OCI-LY1 (cell line): ENCODE measurements around the gene CLASRP.

ENCODE experiments used
- EZH2 ChIP-seq: fragments of 200-600 bp; sonication (generic), shearing (Covaris generic); IDR thresholded peaks from 2 replicates; pipeline ENCODE4 v1.8.0; 2017; ENCODE audit warnings: borderline replicate concordance, mixed run types, mild to moderate bottlenecking, antibody characterized with exemption, low read length, moderate library complexity, mixed read lengths
- TF ChIP-seq, protein P1 (sequence below): fragments of 200-600 bp; sonication (generic), shearing (Covaris generic); IDR thresholded peaks from 2 replicates; pipeline ENCODE4 v1.5.1; 2017; ENCODE audit warnings: mild to moderate bottlenecking, antibody characterized with exemption, low read length, moderate library complexity, mixed read lengths

DNA sequence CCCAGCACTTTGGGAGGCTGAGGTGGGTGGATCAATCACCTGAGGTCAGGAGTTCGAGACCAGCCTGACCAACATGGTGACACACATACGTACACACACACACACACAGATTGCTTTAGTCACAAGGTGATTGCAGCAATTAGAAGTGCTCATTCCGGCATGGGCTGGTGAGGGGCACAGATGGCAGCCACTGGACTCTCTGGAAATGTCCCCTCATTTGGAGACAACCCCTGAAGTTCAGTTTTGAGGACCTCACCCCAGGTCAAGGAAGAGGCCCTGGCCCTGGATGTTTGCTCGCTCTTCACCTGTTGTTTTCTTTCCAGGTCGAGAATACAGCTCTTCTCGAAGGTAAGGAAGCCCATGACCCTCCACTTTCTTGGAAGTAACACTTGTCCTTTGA, 31.4 kb downstream of the CLASRP start:
- no peak for TF ChIP-seq EZH2
- TF ChIP-seq, protein P1, sequence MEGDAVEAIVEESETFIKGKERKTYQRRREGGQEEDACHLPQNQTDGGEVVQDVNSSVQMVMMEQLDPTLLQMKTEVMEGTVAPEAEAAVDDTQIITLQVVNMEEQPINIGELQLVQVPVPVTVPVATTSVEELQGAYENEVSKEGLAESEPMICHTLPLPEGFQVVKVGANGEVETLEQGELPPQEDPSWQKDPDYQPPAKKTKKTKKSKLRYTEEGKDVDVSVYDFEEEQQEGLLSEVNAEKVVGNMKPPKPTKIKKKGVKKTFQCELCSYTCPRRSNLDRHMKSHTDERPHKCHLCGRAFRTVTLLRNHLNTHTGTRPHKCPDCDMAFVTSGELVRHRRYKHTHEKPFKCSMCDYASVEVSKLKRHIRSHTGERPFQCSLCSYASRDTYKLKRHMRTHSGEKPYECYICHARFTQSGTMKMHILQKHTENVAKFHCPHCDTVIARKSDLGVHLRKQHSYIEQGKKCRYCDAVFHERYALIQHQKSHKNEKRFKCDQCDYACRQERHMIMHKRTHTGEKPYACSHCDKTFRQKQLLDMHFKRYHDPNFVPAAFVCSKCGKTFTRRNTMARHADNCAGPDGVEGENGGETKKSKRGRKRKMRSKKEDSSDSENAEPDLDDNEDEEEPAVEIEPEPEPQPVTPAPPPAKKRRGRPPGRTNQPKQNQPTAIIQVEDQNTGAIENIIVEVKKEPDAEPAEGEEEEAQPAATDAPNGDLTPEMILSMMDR = no peak
